TTC549 (cell line): ENCODE data around the gene PRCC.
"Not testable (repeated sequence)": the region's sequence is repeated elsewhere in the genome, so short reads cannot be mapped to it uniquely, and the experiment has no call there.

Source experiments
- FAIRE-seq: peaks from 2 replicates; lab custom pipeline; 2012; peaks lifted over from hg19 to GRCh38; lab: Jason Lieb, UNC

The PRCC gene

GRCh38 chr1:156744786-156745419 lies 22.4 kb upstream of the PRCC start:
- FAIRE-seq = no peak

- FAIRE-seq = no peak
These were observed 21.5 kb upstream of the PRCC start for GRCh38 chr1:156745881-156746280.

DNA sequence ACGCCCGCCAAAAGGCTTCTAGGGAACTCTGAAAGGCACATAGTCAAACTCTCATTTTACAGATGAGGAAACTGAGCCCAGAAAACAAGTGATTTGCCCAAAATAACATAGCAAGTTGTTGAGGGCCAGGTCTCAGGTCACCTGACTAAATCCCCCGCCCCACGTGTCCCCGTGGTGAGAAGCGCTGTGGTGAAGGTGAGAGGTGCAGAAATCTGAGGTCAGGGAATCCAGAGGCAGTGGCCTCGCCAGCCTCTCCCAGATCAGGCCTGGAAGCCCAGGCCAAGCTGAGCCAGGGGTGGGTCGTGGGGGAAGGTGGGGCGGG lies 21.0 kb upstream of the PRCC start:
- no peak for FAIRE-seq

GRCh38 chr1:156746728-156747631 lies 20.4 kb upstream of the PRCC start:
- FAIRE-seq = no peak

DNA sequence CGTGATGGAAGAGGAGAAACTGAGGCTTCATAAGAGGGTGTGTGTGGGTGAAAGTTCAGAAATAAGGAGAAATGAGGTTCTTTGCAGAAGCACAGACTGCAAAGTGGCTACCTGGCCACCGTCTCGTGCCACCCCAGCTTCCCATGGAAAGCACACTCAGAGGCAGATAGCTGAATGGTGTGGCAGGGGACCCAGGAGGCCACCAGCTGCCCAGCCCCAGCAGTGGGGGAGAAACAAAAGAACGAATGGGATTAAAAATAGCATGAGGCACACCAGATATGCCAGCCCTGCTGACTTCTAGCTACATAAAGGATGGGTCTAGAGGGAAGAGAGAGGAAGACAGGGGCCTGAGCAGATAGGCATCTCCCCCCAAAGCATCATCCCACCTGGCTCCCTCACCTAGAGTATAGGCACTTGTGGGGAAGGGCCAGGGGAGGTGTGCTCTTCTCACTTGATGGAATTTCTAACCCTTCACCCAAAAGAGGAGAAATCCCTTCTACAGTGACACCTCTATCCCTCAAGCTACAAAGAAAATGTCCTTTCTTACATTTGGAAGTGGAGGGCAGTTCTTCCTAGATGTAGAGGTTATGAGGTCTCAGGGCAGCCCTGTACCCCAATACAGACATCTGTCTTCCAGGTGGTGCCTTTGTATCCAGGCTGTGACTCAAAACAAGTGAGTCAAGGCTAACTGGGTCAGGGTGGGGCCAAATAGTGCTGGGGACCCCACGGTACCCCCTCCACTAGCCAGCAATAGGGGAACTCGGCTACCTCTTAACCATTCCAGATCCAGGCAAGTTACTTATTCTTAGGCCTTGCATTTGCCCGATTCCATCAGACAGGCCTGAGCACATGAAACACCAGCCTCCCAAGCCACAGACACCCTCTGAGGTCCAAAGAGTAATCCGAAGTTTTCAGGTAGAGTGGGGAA lies 19.3 kb upstream of the PRCC start:
- FAIRE-seq = no peak

GRCh38 chr1:156748670-156749418 lies 18.5 kb upstream of the PRCC start:
- FAIRE-seq = no peak

GRCh38 chr1:156749419-156750118 lies 17.8 kb upstream of the PRCC start:
- no peak for FAIRE-seq

DNA sequence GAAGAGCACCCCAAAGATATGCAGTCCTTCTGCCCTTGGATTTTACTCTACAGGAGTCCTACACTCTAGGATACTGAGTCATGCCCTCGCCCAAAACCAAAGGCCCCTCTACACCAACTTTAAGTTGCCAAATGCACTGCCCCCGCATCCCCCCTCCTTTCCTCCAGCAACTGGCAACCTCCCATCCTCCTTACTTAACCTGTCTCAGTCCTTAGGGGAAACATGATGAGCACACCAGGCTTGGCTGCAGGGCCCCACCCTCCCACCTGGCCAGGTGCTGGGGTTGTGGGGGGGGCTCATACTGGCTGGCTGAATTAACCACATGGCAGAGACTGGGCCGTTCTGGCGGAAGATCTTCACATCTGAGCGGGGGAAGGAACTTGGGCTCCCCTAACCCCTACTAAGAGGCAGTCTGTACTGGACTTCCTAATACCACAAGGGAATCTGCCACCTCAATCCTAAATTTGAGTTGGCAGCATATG lies 17.1 kb upstream of the PRCC start:
- no peak for FAIRE-seq

GRCh38 chr1:156750711-156751450 lies 16.5 kb upstream of the PRCC start:
- FAIRE-seq = no peak

DNA sequence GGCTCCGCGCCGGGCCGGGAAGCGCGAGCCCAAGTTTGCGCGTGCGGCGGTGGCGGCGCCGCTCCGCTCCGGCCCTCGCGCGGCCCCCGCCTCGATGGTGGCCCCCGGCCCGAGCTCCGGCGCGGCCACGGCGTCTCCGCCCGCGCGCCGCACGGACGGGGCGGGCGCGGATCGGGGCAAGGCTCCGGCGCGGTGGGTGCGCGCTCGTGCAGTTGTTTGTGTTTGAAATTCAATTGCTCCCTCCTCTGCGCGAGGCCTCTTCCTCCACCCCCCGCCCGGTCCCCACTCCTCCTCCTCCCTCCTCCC lies 15.9 kb upstream of the PRCC start, which contains the start of gene HDGF:
Gene HDGF, minus strand, starts transcription at position 225 of the 306 bp plus-strand sequence. CDS start 246 bp downstream, outside the sequence.
- no peak for FAIRE-seq

GRCh38 chr1:156751757-156752481 lies 15.4 kb upstream of the PRCC start:
- no peak for FAIRE-seq

DNA sequence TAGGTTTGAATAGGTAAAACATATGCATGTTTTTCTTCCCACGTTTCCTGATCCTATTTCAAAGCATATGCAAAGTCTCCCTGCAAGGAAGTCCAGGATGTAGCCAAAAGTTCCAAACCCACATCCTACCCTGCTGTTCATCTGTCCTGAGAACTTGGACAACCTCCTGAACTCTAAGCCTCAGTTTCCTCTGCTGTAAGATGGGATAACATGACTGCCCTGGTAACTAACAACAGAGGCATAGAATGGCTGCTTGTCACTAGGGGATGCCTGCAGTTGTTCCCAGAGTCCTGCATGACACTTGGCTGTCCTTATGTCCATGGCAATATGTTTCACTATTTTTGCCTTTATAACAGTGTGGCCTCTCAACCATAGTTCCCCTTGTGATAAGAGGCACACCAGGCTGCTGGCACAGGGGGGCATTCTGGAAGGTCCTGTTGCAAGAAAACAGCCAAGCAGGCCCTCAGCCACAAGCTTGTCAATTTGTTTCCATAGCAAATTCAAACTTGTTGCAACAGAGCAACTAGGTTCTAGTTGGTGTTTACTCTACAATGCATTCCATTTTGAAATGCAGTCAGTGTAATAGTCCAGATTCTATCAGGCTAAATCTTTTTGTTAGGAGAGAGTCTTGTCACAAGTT lies 14.4 kb upstream of the PRCC start:
- no peak for FAIRE-seq

- FAIRE-seq = no peak
These were observed 13.1 kb upstream of the PRCC start for GRCh38 chr1:156754219-156754618.

DNA sequence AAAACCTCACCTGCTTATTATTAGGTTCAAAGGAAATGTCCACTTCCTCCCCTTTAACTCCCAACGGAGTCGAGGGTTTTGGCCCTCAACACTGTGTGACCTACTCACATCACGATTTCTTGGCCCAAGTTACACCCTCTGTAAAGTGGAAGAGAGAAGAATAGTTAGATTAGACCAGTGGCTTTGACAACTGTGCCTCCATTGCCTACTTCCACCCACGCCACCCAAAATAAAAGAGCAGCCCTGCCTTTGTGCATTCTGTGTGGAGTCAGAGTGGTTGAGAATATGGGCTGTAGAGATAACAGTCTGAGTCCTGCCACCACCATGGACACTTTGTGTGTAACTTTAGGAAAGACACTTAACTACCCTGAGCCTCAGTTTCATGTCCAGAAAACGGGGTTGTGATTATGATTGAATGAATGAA lies 11.8 kb upstream of the PRCC start:
- FAIRE-seq = no peak

DNA sequence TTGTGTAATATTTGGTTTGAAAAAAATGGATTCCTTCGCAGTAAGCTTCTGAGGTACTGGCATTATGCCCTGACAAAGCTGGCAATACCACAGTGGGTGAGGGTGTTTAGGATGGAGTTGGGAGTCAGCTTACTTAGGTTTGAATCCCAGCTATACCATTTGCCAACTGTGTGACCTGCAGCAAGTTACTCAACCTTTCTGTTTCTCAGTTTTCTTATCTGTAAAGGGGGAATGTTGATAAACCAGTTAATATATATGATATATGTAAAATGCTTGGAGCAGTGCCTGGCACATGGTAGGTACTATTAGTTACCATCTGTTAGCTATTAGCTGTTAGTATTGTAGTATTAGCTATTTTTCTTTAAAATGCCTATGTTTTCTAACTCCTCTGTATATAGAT lies 11.0 kb upstream of the PRCC start:
- FAIRE-seq = no peak

- FAIRE-seq = not testable (repeated sequence)
These were observed 9.6 kb upstream of the PRCC start for GRCh38 chr1:156757572-156758253.

DNA sequence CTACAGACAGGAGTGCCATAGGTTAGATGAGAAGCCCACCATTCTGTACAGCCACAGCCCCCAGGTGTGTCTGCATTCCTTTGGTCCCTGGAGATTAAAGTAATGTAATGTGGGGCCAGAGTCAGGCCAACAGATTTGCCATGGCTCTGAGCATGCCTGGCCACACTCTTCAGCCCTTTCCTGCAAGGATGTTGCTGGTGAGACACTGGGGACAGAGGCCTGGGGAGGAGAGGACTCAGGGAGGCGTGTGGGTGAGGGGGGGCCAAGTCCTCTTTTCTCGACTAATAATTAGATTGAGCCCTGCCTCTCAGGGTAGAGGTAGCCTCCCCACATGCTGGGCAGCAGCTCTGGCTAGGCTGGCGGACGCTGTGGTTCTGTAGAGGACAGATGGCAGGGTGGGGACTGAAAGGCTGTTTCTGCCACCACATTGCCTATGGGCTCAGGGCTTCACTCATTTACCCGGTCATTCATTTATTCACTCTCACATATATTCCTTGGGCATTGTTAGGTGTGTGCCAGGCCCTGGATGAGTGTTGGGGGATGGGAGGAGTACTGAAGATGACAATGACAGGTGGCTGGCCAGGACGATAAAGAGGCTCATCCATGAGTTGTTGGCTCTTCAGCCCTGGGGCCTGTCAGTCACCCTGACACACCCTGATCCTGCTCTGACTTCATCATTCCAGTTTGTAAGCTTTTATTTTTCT lies 7.1 kb upstream of the PRCC start:
- FAIRE-seq = no peak

DNA sequence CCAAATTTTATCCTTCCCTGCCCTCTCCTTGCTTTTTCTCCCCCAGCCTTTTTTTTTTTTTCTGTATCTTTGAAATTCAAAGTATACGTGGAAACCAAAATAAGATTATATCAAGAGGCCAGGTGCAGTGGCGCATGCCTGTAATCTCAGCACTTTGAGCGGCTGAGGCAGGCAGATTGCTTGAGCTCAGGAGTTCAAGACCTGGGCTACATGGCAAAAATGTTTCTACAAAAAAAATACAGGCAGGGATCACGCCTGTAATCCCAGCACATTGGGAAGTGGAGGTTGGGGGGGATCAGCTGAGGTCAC lies 6.6 kb upstream of the PRCC start:
- no peak for FAIRE-seq
